Astrocyte (in vitro differentiated cells and primary cell): Measurements from ENCODE around the gene TEC. TPM values are rescaled to one million over a fixed set of nuclear protein-coding genes. Genes with fewer than 3 reads are reported as not detected.

Source experiments
- DNase-seq: peaks from one replicate; pipeline ENCODE4 v3.0.0-alpha.2; 2010; ENCODE audit warnings: low read depth
- FAIRE-seq: peaks from 2 replicates; lab custom pipeline; 2011; peaks lifted over from hg19 to GRCh38; lab: Jason Lieb, UNC
- H2AFZ ChIP-seq: 2 replicates; pipeline ENCODE4 v1.6.0; 2012; ENCODE audit warnings: low read depth, low read length, inconsistent platforms
- H3K27ac ChIP-seq: 2 replicates; pipeline ENCODE4 v1.5.1; 2011; ENCODE audit warnings: low read depth, low read length, inconsistent platforms
- H3K27me3 ChIP-seq: 2 replicates; pipeline ENCODE4 v1.6.0; 2011; ENCODE audit warnings: low read length, inconsistent platforms; ENCODE audit not compliant: insufficient read depth
- H3K36me3 ChIP-seq: 2 replicates; pipeline ENCODE4 v1.5.1; 2011; ENCODE audit warnings: low read length, inconsistent platforms; ENCODE audit not compliant: insufficient read depth
- H3K4me1 ChIP-seq: 2 replicates; pipeline ENCODE4 v1.5.1; 2011; ENCODE audit warnings: low read length, inconsistent platforms; ENCODE audit not compliant: insufficient read depth
- H3K4me2 ChIP-seq: 2 replicates; pipeline ENCODE4 v1.6.0; 2012; ENCODE audit warnings: low read length, inconsistent platforms
- H3K4me3 ChIP-seq: 2 replicates; pipeline ENCODE4 v1.5.1; 2011; ENCODE audit warnings: low read depth, mild to moderate bottlenecking, low read length, inconsistent platforms; ENCODE audit not compliant: insufficient read depth
- H3K79me2 ChIP-seq: 2 replicates; pipeline ENCODE4 v1.6.0; 2012; ENCODE audit warnings: mild to moderate bottlenecking, low read length, inconsistent platforms; ENCODE audit not compliant: insufficient read depth
- H3K9ac ChIP-seq: 2 replicates; pipeline ENCODE4 v1.6.0; 2012; ENCODE audit warnings: mild to moderate bottlenecking, low read length, inconsistent platforms
- H3K9me3 ChIP-seq: 2 replicates; pipeline ENCODE4 v1.5.1; 2012; ENCODE audit warnings: low read depth, mild to moderate bottlenecking, low read length, inconsistent platforms; ENCODE audit not compliant: insufficient read depth
- H4K20me1 ChIP-seq: 2 replicates; pipeline ENCODE4 v1.6.0; 2012; ENCODE audit warnings: low read length, inconsistent platforms; ENCODE audit not compliant: insufficient read depth
- H3K27ac Mint-ChIP-seq: one replicate; pipeline ENCODE4 v1.8.0; 2021; ENCODE audit warnings: mild to moderate bottlenecking, mixed read lengths; ENCODE audit not compliant: unreplicated experiment
- H3K27me3 Mint-ChIP-seq: one replicate; pipeline ENCODE4 v1.8.0; 2021; ENCODE audit warnings: low read depth, mixed read lengths; ENCODE audit not compliant: unreplicated experiment
- H3K36me3 Mint-ChIP-seq: one replicate; pipeline ENCODE4 v1.8.0; 2021; ENCODE audit warnings: low read depth, mixed read lengths; ENCODE audit not compliant: unreplicated experiment
- H3K4me1 Mint-ChIP-seq: one replicate; pipeline ENCODE4 v1.8.0; 2021; ENCODE audit warnings: low read depth, mixed read lengths; ENCODE audit not compliant: unreplicated experiment
- H3K4me3 Mint-ChIP-seq: one replicate; pipeline ENCODE4 v1.8.0; 2021; ENCODE audit warnings: mild to moderate bottlenecking, moderate library complexity, mixed read lengths; ENCODE audit not compliant: unreplicated experiment
- H3K9me3 Mint-ChIP-seq: one replicate; pipeline ENCODE4 v1.8.0; 2021; ENCODE audit warnings: mild to moderate bottlenecking, mixed read lengths; ENCODE audit not compliant: unreplicated experiment
- EZH2 ChIP-seq: IDR thresholded peaks from 2 replicates; pipeline ENCODE4 v1.6.1; 2012; ENCODE audit warnings: mild to moderate bottlenecking, low read length, inconsistent platforms; ENCODE audit not compliant: insufficient read depth
- total RNA-seq: library from RNA; stranded (reverse); gene quantifications from 2 replicates; pipeline ENCODE4 v1.2.1, GENCODE V29; 2021
- TF ChIP-seq, protein P1 (sequence below): IDR thresholded peaks from 2 replicates; pipeline ENCODE4 v1.5.1; 2011; ENCODE audit warnings: low read depth, mild to moderate bottlenecking, inconsistent platforms, low read length, moderate library complexity; ENCODE audit not compliant: insufficient read depth

The TEC gene
- total RNA-seq, 1 donor from 2014 or later: 0.61 TPM

DNA sequence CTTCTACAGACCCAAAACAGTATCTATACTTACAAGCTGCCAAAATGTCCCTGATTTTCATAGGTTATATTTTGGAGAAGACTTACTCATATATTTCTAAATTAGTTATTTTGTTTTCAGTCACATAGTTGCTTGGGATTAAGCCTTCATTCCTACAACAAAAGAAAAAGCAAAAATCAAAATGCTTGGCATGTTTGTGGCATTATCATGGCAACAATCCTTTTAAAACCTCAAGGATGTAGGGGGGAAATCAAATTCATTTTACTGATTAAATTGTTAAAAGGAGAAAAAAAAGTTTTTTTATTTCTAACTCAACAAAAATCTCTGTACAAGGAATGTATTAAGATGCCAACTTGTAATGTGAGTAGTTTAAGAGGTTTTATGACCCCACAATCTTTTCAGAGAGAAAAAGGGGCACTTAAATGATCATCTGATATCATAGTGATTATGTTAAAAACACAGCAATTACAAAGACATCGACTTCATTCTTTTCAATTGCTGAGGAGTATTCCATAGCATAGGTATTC lies 159.1 kb downstream of the TEC start:
- Mint-ChIP-seq H3K9me3 (no peaks in the 10 kb centered on the region), H3K27me3 (no peaks in the 10 kb centered on the region), H3K27ac (no peak overlapping the region), H3K4me1 (peaks cover 11% of the 10 kb centered on the region), H3K4me3 (no peak overlapping the region), H3K36me3 (no peaks in the 10 kb centered on the region)
- H3K9me3 ChIP-seq: no peaks in the 10 kb centered on the region
- DNase-seq (peak; percentile 13), FAIRE-seq (no peak)
- H3K27me3 ChIP-seq: no peaks in the 10 kb centered on the region
- no peaks in the 10 kb centered on the region for H3K4me1 ChIP-seq
- H3K36me3 ChIP-seq: no peaks in the 10 kb centered on the region
- no peak overlapping the region for H3K4me2 ChIP-seq
- TF ChIP-seq, protein P1, sequence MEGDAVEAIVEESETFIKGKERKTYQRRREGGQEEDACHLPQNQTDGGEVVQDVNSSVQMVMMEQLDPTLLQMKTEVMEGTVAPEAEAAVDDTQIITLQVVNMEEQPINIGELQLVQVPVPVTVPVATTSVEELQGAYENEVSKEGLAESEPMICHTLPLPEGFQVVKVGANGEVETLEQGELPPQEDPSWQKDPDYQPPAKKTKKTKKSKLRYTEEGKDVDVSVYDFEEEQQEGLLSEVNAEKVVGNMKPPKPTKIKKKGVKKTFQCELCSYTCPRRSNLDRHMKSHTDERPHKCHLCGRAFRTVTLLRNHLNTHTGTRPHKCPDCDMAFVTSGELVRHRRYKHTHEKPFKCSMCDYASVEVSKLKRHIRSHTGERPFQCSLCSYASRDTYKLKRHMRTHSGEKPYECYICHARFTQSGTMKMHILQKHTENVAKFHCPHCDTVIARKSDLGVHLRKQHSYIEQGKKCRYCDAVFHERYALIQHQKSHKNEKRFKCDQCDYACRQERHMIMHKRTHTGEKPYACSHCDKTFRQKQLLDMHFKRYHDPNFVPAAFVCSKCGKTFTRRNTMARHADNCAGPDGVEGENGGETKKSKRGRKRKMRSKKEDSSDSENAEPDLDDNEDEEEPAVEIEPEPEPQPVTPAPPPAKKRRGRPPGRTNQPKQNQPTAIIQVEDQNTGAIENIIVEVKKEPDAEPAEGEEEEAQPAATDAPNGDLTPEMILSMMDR: no peak
- no peak for TF ChIP-seq EZH2
- no peaks in the 10 kb centered on the region for H4K20me1 ChIP-seq
- no peak overlapping the region for H3K4me3 ChIP-seq
- H3K9ac ChIP-seq: no peak overlapping the region
- no peak overlapping the region for H3K27ac ChIP-seq
- no peak overlapping the region for H2AFZ ChIP-seq
- no peaks in the 10 kb centered on the region for H3K79me2 ChIP-seq

DNA sequence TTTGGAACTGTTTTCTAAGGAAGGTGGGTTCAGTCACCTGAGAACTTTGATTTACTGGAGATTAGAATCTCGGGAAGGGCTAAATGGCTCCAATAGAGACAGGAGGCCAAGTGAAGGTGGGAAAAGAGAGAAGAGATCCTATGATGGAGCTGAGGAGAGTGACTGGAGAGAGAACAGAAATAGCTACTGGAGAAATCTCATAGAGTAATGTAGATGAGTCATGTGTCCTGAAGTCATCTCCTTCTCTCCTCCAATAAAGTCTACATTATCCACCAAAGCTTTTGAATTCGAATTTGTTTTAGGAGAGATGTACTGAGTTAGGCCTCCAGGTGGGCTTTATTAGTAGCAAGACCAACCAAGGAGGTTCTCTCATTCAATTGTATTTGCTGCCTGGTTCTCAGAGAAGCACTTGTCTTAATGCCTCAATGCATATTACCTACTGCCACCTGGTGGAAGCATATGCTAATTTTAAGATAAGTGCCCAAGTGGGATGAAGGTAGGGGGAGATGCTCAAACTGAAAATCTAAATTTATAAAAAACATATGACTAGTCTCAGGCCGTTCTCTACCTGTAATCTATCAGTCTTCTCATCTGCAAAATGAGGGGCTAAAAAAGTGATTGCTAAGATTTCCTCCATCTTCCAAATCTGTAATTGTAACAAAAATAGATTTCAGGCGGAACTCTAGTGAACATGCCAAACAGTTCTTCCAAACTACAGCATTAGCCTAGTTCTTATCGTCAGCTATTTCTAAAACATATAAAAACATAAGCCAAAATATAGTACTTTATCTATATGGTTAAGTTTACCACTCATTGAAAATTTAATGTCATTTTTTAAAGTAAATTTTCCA lies 160.0 kb downstream of the TEC start:
- DNase-seq (peak; percentile 23), FAIRE-seq (peak; percentile 9)
- Histone ChIP-seq H3K4me1 (no peaks in the 10 kb centered on the region), H3K27ac (no peak overlapping the region), H3K36me3 (no peaks in the 10 kb centered on the region), H2AFZ (no peak overlapping the region), H4K20me1 (no peaks in the 10 kb centered on the region), H3K9ac (no peak overlapping the region), H3K27me3 (no peaks in the 10 kb centered on the region), H3K4me3 (no peak overlapping the region), H3K9me3 (no peaks in the 10 kb centered on the region), H3K4me2 (no peak overlapping the region), H3K79me2 (no peaks in the 10 kb centered on the region)
- Mint-ChIP-seq H3K27me3 (no peaks in the 10 kb centered on the region), H3K27ac (no peak overlapping the region), H3K36me3 (no peaks in the 10 kb centered on the region), H3K4me1 (peaks cover 11% of the 10 kb centered on the region), H3K9me3 (no peaks in the 10 kb centered on the region), H3K4me3 (no peak overlapping the region)
- TF ChIP-seq, protein P1: peak; percentile 35
- no peak for TF ChIP-seq EZH2
